LNCaP clone FGC (cell line): ENCODE measurements around the gene ADAMTS14.

Source experiments
- DNase-seq: peaks from one replicate; pipeline ENCODE4 v3.0.0-alpha.2; 2011; ENCODE audit warnings: low read depth
- H3K4me3 ChIP-seq: 2 replicates; pipeline ENCODE4 v1.5.1; 2011; ENCODE audit warnings: mild to moderate bottlenecking, low read depth, low read length, control low read depth
- CTCF ChIP-seq: IDR thresholded peaks from 2 replicates; pipeline ENCODE4 v1.5.1; 2012; ENCODE audit warnings: mild to moderate bottlenecking; ENCODE audit not compliant: control insufficient read depth, insufficient read depth; ENCODE audit errors: extremely low read depth

ADAMTS14 gene

GRCh38 chr10:70730955-70731354 lies 58.6 kb downstream of the ADAMTS14 start:
- no peak overlapping the region for H3K4me3 ChIP-seq
- DNase-seq = no peak
- no peak for TF ChIP-seq CTCF

- no peak for DNase-seq
- no peak overlapping the region for H3K4me3 ChIP-seq
- no peak for TF ChIP-seq CTCF
These were observed 60.3 kb downstream of the ADAMTS14 start for GRCh38 chr10:70732569-70732968.

GRCh38 chr10:70733051-70733450 lies 60.7 kb downstream of the ADAMTS14 start:
- no peak overlapping the region for H3K4me3 ChIP-seq
- DNase-seq = no peak
- TF ChIP-seq CTCF = no peak

GRCh38 chr10:70735161-70735560 lies 62.9 kb downstream of the ADAMTS14 start:
- no peak for DNase-seq
- no peak for TF ChIP-seq CTCF

GRCh38 chr10:70736525-70736924 lies 64.2 kb downstream of the ADAMTS14 start:
- DNase-seq = no peak
- H3K4me3 ChIP-seq = no peak overlapping the region

More at GRCh38 chr10:70735161-70735560, 62.9 kb downstream of the ADAMTS14 start:
- no peak overlapping the region for H3K4me3 ChIP-seq

GRCh38 chr10:70737250-70737649 lies 64.9 kb downstream of the ADAMTS14 start:
- no peak for TF ChIP-seq CTCF
- no peak for DNase-seq
- no peak overlapping the region for H3K4me3 ChIP-seq

More at GRCh38 chr10:70736525-70736924, 64.2 kb downstream of the ADAMTS14 start:
- TF ChIP-seq CTCF = no peak

- no peak overlapping the region for H3K4me3 ChIP-seq
- no peak for DNase-seq
- no peak for TF ChIP-seq CTCF
These were observed 65.9 kb downstream of the ADAMTS14 start for GRCh38 chr10:70738006-70738760.
